ENCODE data around the gene CDH13.

Gene CDH13

DNA sequence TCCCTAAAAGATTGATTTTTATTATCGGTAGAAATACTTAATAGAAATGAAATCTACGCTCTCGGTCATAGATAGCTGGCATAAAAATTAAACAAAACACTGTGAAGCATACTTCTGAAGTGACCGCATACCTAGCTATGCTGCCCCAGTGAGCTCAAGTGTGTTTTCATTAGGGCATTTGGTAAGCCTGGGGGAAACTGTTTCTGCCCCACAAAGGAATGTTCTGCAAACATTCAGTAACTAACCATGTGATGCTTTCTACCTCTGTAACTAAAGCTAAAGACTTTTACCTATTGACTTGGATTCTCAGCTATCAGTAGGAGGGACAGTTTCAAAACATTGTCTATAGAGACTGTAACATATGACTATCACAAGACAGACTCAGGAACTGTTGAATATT lies 1087.5 kb downstream of the CDH13 start:
- DNase-seq = no peak

DNA sequence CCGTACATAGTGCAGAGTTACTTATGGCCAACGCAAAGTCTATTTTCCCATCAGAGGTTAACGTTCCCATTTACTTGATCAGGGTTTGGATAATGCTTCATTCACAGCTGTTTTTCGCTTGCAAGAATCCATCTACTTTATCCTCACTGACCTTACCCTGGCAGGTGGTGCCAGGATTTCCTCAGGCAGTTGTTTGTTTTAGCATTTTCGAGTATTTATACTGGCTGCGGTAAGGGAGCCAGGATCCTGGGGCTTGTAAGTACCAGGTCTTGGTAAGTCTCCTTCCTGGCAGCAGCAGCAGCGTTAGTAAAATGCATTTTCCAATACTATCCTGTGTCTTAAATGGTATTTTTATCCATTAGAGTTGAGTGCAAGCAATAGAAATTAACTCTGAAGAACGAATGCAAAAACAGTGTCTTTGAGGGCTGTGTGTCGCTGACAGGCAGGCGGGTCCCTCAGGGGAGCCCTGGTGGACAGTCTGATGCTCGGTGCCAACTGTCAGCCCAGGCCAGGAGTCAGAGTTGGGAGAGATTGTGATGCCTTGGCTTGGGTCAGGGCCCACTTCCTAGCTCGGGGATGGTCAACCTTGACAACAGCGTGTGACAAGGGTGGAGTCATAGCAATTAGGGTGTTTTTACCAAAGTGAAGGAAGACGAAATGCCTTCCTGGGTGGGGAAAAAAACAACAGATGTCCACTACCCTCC lies 1088.6 kb downstream of the CDH13 start:
- DNase-seq = no peak

GRCh38 chr16:83717308-83717707 lies 1090.5 kb downstream of the CDH13 start:
- no peak for DNase-seq

DNA sequence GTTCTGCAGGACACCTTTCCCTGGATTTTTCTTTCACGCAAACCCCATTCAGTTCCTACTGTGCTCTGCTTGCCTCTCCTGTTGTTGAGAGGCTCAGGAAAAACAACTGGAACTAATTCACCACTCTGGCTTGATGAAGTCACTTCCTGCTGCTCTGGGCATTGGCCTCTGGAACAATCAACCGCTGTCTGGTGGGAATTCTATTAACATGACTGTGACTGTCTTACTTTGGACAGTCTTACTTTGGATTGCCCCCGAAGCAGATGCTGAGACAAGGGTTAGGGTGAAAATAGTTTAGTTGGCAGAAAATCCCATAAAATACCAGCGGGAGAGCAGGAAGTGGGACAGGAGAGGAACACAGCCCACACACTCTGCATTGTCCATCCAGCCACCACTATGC lies 1091.0 kb downstream of the CDH13 start:
- DNase-seq = no peak

DNA sequence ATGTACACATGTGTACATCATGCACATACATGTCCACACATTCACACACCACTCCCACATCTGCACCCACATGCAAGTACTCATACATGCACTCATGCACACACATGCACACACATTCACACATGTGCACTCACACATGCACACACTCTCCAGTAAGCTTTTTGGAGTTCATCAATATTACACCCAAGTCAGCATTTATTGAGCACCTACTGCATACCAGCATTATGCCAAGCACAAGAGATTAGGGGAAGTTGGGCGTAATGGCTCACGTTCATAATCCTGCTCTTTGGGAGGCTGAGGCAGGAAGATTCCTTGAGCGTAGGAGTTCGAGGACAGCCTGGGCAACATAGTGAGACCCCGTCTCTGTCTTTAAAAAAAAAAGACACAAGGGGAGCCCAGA lies 1093.4 kb downstream of the CDH13 start:
- DNase-seq = no peak

GRCh38 chr16:83720981-83721380 lies 1094.2 kb downstream of the CDH13 start:
- no peak for DNase-seq

- DNase-seq = no peak
Measured at GRCh38 chr16:83721676-83722075, 1094.9 kb downstream of the CDH13 start.

DNA sequence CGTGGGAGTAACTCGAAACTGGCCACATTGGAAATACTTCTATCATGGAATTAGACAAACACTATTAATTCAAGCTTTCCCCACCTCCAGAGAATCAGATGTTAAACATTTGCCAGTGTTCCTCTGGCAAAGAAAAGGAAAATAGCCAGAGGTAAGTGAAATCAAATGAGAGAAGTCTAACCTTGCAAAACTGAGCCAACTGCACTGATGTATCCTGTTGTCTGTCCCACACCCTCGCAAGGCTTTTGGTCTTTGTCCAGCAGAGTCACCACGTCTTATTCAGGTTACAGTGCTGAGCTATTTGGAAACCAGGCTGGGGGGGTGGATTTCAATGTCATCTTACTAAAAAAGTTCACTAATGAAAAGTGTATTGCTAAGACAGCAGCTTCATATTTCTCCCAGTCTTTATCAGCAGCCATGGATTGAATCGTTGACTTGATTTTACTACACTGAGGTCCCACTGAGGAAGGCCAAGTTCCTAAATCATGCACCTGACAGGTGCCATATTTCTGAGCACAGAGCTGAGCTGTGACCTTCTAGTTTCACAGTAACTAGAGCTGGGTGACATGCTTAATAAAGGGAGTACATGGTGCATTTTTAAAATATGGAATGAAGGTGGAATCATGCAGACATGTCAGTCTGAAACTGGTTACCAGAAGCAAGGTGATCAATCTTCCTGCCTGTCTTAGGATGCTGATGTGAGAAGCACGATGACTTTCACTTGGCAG lies 1095.9 kb downstream of the CDH13 start:
- no peak for DNase-seq

DNA sequence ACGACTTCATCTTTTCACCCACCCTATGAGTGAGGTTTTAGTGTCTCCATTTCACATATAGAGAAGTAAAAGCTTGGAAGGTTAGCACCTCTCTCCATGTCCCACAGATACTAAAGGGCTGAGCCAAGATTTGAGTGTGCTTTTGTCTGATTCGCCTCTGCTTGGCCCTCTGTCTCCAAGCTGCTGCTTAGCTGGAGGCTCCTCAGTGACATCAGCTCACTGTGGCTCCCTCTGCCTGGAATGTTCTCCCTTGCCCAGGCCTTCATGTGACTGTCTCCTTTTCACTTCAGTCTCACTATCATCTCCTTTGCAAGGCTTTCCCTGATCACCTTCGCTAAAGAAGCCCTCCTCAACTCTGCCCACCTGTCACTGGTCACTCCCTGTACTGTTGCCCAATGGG lies 1096.5 kb downstream of the CDH13 start:
- DNase-seq = no peak

GRCh38 chr16:83723901-83724300 lies 1097.1 kb downstream of the CDH13 start:
- DNase-seq = no peak

DNA sequence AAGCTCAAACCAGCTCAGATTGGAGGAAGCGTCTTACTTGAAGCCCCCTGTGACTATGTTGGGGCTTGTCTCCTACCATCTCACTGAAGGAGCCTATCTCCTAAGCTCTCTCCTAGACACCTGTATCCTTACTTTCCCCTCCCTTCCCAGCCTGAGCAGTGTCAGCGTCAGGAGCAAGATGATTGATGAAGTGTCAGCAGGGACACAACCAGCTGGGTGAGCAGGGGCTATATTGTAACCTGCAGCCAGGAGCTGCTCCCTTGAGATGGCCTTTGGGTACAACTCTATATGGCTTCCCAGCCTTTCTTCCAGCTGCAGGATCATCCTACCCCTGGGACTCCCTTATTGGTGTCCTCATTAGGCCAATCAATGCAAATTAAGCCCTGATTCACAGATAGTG lies 1097.8 kb downstream of the CDH13 start:
- DNase-seq = no peak

GRCh38 chr16:83725313-83725712 lies 1098.5 kb downstream of the CDH13 start:
- DNase-seq = no peak

DNA sequence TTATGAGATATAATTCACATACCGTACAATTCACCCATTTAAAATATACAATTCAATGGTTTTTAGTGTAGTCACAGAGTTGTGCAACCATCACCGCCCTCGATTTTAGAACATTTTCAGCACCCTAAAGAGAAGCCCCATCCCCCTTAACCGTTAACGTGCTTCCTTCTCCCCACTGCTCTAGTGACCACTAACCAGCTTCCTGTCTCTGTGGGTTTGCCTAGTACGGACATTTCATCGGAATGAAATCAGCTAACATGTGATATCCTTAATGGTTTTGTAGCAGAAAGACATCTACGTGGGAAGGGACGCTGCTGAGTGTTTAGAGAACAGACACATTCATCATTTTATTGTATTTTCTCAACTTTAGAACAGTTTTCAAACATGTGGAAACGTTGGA lies 1100.2 kb downstream of the CDH13 start:
- no peak for DNase-seq

- no peak for DNase-seq
Measured at GRCh38 chr16:83727751-83728352, 1101.1 kb downstream of the CDH13 start.

DNA sequence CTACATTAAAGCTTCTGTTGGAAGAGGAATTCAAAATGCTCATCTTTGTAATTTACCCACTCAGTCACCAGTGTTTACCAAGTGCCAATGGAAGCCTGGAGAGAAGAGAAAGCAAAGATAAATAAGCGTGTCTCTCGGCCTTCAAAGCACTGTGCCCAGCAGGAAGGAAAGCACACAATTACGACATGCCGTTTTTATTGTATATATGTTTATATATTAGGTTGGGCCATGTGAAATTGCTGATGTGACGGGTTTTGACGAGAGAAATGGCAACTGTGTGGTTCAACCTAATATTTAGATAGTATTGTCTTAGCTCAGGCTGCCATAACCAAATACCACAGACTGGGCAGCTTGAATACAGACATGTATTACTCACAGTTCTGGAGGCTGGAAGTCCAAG lies 1101.7 kb downstream of the CDH13 start:
- DNase-seq = no peak

- DNase-seq = no peak
Measured at GRCh38 chr16:83730812-83731211, 1104.0 kb downstream of the CDH13 start.

DNA sequence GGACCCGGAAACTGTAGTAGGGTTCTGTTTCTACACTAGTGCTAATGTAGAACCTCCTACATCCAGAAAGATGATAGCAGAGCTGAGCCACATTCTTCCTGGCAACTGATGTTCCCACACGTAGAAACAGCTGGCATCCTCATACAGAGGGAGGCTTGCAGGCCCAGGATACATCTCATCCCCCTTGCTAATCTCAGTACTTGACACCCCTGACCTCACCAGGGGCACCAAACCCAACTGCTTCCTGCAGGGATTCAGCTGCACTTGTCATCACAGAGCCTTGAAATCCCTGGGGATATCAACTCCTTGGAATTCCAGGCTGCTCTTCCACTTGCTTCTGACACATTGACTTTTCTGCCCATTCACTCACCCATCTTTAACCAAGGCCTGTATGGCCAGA lies 1105.8 kb downstream of the CDH13 start:
- DNase-seq = no peak

DNA sequence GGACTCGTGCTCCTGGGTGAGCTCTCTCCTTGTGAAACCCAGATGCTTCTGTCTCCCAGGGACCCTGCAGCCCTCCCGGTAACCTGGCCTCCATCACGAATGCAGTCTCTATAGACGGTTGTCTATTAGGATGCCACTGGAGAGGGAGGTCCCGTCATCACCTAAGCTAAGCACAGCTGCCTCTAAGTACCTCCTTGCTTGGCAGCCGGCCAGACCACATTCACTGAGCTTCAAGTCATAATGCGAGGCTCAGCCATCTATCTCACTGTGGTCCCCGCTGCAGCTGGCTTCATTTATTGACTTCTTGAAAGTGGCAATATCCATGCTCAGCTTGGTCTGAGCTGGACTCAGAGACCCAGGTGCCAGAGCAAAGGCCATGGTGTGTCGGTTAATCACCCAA lies 1106.5 kb downstream of the CDH13 start:
- no peak for DNase-seq

DNA sequence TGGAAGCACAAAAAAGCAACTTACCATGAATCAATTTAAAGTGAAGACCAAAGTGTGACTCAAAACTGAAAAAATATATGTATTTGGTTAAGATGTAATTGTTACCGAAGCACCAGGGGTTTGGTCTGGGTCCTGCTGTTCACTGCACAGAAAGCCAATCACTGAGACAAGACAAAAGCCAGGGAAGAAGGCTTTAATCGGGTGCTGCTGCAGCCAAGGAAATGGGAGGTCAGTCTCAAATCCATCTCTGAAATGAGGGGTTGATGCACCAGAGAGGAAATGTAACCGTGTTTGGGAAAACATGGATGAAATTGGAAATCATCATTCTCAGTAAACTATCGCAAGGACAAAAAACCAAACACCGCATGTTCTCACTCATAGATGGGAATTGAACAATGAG lies 1107.4 kb downstream of the CDH13 start:
- no peak for DNase-seq

DNA sequence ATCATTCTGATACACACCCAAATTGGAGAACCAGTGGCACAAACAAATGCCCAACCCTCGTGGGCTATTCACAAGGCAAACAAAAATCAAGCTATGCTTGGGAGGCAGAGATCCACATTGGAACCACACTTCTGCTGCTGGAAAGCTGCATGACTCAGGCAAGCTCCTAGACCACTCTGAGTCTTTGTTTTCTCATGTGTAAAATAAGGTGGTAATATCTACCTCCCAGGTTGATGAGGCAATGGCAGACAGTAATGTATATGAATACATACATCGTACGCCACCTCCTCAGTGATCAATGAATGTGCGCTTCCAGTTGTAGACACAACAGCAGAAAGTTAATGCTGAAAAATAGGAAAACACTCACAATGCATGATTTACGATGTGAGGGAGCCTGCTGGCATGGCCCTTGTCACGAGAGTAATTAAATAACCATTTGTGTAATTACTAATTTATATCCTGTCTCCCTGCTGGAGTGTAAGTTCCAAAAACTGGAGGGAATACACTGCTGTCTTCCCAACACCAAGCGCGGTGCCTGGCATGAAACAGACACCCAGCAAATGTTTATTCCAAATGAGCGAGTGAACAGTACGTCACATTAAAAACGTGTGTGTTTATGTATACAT lies 1111.1 kb downstream of the CDH13 start:
- no peak for DNase-seq

- DNase-seq = no peak
Measured at GRCh38 chr16:83738923-83739503, 1112.2 kb downstream of the CDH13 start.

GRCh38 chr16:83742124-83742899 lies 1115.5 kb downstream of the CDH13 start:
- no peak for DNase-seq

- DNase-seq = no peak
Measured at GRCh38 chr16:83743241-83743640, 1116.5 kb downstream of the CDH13 start.

Data from NCI-H1694 treated with DMSO at 0.1 percent for 48 hours (cell line).